ENCODE measurements around the gene MCC. TPM values are rescaled to one million over a fixed set of nuclear protein-coding genes. Genes with fewer than 3 reads are reported as not detected.
A peak's percentile ranks its signal among the peaks of the same experiment; 100 is the strongest.
"Not testable (repeated sequence)": the region's sequence is repeated elsewhere in the genome, so short reads cannot be mapped to it uniquely, and the experiment has no call there.

The MCC gene
- polyA plus RNA-seq, 4 donors, result 26.8 to 36.7 (median 33.1) TPM

DNA sequence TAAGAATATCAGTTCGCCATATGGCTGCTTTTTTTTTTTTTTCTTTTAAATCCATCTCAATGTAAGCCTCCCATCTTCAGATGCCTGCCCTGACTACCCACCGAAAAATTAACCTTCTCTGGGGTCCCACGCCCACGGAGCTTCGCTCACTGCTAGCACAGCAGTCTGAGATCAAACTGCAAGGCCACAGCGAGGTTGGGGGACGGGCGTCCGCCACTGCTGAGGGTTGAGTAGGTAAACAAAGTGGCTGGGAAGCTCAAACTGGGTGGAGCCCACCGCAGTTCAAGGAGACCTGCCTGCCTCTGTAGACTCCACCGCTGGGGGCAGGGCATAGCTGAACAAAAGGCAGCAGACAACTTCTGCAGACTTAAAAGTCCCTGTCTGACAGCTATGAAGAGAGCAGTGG, 414.6 kb downstream of the MCC start:
- not testable (repeated sequence) for DNase-seq (ENCODE audit: low read depth in 4 of 4, low spot score in 3 of 4)

- DNase-seq (ENCODE audit: low read depth in 4 of 4, low spot score in 3 of 4), result no peak
These were observed 416.9 kb downstream of the MCC start for GRCh38 chr5:113071401-113071800.

DNA sequence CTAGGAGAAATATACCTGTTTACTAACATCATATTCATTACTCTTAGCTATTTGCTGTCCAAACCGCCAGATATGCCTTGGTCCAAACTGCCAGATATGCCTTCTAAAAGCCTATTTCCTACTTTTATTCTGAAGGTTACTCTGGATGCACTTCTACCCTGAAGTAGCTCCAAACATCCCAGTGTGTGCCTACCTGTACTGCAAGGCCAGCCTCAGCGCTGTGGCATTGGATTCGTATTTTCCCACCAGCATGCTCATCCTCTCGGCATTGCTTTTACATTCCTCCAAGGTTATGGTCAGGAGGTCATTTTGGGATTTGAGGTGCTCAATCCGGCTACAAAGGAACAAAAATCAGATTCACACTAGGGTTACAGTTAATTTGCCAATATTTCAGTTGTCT, 417.4 kb downstream of the MCC start:
- no peak for DNase-seq (ENCODE audit: low read depth in 4 of 4, low spot score in 3 of 4)

DNA sequence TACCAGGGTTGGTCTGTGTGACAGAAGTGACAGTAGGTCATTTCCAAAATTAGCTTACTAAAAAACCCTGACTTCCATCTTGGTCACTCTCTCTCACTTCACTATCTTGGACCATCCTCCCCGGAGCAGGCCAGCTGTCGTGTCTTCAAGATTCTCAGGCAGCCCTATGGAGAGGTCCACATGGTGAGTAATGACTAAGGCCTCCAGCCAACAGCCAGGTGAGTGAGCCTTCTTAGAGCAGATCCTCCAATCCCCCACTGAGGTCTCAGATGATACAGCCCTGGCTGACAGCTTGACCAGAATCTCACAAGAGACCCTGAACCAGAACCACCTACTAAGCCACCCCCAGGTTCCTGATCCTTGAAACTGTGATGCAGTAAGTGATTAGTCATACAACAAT, 419.7 kb downstream of the MCC start:
- DNase-seq (ENCODE audit: low read depth in 4 of 4, low spot score in 3 of 4), result no peak

DNA sequence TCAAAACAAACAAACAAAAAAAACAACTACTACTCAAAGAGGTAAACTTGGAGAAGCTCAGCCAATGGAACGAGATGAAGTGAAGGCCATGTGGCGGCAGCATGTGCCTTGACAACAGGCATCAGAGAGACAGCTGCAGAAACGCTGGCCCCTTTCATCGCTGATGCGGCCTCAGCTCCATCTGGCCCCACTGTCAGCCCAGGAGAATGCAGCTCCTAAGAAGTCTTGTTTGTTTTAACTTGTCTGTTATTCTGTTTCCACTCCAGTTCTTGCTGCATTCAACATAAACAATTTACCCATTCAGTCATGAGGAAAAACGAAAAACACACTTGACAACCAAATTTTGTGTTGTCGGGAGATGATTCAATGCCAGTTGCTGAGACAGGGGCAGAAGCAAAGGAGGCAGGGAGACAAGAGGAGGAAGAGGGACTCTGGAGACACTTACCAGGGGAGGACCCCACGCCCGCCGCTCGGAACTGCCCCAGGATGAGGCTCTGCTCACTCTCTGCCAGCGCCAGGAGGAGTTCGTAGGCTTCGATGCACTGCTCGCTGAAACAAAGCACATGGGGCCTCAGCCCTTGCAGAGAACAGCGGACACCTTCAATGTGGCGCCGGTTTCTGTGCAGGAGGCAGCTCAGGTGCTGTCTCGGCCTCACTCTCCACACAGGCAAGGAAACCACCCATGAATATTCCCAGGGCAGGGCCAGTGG, 420.5 kb downstream of the MCC start:
- no peak for DNase-seq (ENCODE audit: low read depth in 4 of 4, low spot score in 3 of 4)

- no peak for DNase-seq (ENCODE audit: low read depth in 4 of 4, low spot score in 3 of 4)
These were observed 422.6 kb downstream of the MCC start for GRCh38 chr5:113065626-113066025.

GRCh38 chr5:113064806-113065205, 423.4 kb downstream of the MCC start:
- no peak for DNase-seq (ENCODE audit: low read depth in 4 of 4, low spot score in 3 of 4)

GRCh38 chr5:113063927-113064326, 424.3 kb downstream of the MCC start:
- no peak for DNase-seq (ENCODE audit: low read depth in 4 of 4, low spot score in 3 of 4)

- DNase-seq (ENCODE audit: low read depth in 4 of 4, low spot score in 3 of 4), result no peak
These were observed 425.3 kb downstream of the MCC start for GRCh38 chr5:113062869-113063508.

GRCh38 chr5:113061846-113062780, 426.1 kb downstream of the MCC start:
- DNase-seq (ENCODE audit: low read depth in 4 of 4, low spot score in 3 of 4), result no peak

DNA sequence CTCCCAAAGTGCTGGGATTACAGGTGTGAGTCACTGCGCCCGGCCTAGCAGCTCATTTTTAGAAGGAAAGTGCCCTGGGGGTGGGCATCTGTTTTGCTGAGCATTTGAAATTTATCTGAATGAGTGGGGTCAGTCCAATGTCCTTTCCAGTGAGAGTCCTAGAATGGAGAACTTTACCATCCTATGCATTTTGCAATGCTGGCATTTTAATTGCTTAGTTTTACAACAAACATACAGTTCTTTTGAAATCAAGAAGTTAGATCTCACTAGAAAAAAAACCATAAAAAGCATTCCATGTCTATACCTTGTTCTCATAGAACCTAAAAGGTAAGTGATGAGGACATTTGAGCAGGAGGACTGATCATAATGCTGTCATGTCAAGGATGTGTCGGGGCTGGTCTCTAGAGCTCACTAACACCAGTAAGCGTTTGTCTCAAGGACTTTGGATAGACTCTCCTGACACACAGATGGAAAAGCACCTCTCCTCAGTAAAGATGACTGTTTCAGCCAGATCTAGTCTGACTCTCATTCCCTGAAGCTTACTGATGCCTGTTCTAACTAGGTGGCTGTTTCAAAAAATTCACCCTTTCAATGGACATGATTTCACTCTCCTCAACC, 427.7 kb downstream of the MCC start:
- no peak for DNase-seq (ENCODE audit: low read depth in 4 of 4, low spot score in 3 of 4)

DNA sequence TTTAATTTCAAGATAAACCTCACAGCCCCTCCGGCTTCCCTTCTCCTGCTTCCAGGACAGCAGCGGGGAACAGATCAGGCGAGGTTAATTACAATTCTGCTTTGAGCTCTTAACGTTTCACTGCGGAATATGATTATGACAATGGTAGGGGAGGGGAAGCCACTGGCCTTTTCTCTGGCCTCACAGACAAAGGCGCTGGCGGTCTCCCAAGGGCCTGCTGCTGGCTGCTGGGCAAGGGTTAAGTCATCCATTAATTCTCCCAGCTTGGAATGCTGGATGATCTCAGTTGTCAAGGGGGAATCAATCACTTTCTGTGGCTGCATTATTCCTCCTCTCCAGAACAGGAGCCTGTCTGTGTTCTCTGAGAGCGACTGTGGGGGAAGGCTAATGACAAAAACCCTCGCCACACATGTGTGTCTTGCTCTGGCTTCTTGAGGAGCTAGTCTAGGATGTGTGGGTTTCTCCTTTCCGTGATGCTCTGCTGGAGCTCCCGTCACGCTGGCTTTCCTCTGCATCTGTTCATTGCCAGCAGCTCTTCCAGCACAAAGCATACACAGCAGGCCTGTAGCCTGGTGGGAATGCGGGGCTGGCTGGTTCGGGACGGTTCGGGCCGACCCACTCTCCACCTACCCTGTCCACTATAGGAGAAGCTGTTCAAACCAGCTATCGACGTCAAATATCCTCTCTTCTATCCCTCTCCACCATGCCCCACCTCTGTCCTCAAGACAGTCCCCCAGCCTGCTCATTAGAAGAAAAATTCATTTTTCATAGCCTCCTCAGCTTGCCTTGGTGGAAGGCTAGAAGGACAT, 428.8 kb downstream of the MCC start:
- peak; percentile 38 to 53 (median 44) for DNase-seq (ENCODE audit: low read depth in 4 of 4, low spot score in 3 of 4)

DNA sequence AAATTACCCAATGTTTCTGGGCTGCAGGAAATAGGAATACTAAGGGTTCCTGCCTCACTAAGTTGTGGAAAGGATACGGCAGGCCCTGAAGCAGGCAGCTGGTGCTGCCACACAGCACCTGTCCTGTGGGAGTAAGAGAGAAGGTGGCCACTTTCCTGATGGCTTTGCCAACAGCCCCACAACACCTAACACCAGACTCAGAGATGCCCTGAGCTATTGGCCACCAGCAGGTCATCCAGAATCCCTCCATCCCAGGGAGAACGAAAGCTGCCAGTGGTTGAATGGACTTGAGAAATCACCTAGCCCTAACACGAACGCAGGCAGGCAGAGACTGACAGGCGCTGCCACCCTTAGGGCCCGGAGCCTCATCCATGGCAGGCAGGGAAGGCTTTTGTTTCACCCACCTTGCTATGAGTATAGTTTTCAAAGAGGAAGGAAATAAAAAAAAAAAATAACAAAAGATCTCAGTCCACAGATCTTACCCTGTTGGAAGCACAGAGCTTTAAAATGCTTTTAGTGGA, 429.5 kb downstream of the MCC start:
- DNase-seq (ENCODE audit: low read depth in 4 of 4, low spot score in 3 of 4), result no peak

GRCh38 chr5:113058269-113058668, 430.0 kb downstream of the MCC start:
- no peak for DNase-seq (ENCODE audit: low read depth in 4 of 4, low spot score in 3 of 4)

- no peak for DNase-seq (ENCODE audit: low read depth in 4 of 4, low spot score in 3 of 4)
These were observed 430.7 kb downstream of the MCC start for GRCh38 chr5:113057557-113057984.

- DNase-seq (ENCODE audit: low read depth in 4 of 4, low spot score in 3 of 4), result no peak
These were observed 431.3 kb downstream of the MCC start for GRCh38 chr5:113056988-113057387.

GRCh38 chr5:113054899-113055298, 433.4 kb downstream of the MCC start:
- no peak for DNase-seq (ENCODE audit: low read depth in 4 of 4, low spot score in 3 of 4)

DNA sequence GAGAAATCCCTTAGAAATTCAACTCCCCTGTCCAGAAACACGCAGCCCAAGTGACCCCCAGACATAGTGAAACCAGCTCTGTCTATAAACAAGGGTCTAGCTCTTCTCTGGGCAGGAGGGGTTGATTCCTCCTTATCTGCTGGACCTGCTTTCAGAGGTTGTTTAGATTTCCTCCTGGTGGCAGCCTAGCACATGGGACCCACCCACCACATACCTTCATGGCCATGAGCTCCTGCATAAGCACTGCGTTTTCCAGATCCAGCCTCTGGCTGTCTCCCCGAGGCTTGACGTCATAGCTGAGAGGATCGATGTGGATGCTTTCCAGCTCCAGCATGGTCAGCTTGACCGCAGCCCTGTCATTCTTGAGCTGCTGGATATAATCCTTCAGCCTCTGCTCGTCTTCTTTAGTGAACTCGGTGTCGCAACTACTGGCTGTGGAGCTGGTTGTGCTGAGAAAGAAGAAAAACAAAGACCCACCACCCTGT, 434.7 kb downstream of the MCC start:
- no peak for DNase-seq (ENCODE audit: low read depth in 4 of 4, low spot score in 3 of 4)

DNA sequence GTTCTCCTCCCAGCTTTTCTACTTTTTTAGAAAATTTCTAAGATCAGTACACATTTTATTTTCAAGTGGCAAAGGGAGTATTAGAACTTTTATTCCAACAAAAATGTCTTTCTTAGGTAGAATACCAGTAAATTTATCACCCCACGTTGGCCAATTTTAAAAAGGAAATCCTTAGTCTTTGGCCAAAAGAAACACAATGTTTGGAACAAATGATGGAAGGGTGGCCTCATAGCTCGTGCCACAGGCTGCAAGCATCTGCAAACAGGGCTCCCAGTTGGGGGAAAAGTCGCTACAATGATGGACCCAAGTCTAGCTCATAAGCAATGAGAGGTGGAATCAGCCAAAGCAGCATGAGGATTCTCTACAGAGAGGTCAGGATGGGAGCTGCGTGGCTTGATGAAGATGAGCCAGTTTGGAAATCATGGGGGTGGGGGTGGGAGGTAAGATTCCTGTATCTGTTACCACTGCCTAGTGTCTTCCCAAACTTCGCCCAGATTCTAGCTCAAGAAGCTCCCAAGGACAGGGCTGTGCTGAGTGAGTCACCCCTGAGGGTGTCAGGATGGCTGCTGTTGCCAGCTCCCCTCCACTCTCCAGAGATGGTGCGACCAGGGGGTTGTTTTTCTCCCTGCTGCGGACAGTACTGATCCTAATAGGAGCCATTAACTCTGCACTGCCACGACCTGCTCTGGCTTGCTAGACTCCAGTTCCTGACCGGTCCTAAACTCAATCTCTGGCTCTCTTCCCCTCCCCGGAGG, 436.0 kb downstream of the MCC start:
- no peak for DNase-seq (ENCODE audit: low read depth in 4 of 4, low spot score in 3 of 4)

Measured in left renal pelvis (tissue), 4 donors.